CD4-positive, alpha-beta T cell treated with Interferon alpha-2 for 1 hour (primary cell): ENCODE data around the gene NCAM1.

Source experiments
- DNase-seq, 2 donors: peaks; one replicate each; pipeline ENCODE4 v3.0.0-alpha.2; 2020 to 2022

Gene NCAM1

DNA sequence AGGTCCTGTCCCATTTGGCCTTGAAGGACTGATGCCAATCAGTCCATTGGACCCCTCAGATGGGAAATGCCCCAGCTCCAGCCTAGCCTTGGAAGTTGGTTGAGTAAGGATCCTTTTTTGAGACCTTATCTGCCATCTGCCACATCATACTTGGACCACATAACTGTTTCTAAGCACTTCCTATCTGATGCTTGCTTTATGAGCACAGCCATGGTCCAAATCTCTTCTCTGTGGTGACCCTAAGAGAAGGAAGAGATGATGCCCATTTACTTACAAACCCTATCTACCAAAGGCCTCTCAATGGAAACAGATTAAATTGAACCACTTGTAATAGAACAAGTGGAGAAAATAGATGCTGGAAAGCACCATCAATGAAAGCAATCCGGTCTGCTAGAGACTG, 299.3 kb downstream of the NCAM1 start:
- DNase-seq = no peak

DNA sequence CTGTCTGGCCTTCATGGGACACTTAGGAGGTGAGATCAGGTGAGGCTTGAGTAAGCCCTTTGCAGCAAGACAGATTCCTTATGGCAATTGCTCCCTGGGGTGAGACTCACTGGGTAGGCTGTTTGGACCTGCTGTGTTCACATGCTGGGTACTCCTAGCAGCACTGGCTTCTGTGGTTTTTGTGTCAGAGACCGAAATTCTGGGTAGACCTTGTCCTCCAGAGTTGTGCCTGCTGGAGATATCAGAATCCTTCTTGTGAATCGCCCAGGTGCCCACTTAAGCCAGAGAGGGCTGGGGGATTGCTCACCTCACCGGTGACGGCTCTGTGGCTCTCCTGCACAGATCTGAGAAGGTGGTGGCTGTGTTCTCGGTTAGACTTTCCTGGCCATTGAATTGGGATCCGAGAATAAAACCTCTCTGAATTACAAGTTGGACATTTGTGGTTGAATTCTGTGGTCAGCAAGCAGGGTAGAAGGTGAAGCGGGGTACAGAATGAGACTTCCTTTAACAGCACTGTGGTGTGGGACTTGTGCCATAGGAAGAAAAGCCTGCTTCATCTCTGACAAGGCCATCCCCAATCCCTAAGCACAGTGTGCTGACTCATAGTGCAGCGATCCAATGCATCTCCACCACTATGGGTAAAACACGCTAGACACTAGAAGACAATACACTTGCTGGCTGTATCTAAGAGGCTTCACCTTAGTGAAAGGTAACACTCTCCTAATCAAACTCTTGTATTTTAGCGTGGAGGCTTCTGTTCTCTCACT, 300.7 kb downstream of the NCAM1 start:
- no peak for DNase-seq

DNA sequence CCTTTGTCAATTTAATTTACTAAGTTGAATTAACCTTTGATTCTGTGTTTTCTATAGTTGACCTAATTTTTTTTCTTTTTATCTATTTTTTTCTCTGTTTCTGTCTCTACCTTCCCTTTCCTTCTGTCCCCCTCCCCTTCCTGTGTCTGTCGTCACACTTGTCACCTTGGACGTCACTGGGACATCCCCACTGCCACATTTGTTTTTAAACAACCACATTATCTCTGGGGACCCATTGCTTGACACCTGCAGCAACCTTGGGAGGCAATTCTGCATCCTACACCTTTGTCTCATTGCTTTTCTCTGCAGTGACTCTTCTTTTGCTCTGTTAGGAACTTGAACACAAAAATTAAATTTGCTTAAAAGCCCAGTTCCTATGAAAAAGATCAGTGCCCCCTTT, 301.4 kb downstream of the NCAM1 start:
- DNase-seq = peak in 1 of 2 donors; percentile 13

DNA sequence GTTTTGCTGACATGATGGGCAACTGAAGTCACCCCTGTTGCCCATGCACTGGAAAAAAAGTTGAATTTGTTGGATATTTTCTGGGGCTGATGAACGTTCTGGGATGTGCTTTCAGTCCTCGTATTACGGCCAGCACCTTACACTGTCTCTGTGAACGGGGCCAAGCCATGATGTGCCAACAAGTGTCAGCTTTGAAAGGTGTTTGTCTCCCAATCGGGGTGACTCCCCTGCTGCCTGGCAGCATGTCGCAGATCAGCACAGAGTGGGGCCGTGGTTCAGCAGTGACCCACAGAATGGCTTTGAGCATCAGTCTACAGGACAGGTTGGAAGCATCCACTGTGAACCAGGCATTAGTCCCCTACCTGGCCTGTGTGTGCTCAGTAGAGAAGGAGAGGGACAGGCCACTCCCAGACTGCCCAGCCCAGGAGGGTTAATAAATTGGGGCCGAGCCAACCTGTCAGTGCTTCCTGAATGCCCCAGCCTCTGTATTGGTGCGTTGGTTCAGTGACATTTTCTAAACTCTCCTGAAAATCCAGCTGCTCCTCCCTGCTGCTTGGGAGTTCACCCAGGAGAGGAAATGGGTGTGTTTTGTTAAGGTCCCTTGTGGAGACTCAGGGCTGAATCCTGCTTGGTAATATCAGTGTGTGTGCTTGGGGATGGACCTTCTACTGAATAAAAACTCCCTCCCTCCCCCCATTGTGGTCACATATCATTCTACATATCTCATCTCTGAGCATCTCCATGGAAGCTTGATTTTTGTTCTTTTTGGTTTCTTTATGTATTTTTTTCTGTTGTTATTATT, 302.4 kb downstream of the NCAM1 start:
- no peak for DNase-seq

DNA sequence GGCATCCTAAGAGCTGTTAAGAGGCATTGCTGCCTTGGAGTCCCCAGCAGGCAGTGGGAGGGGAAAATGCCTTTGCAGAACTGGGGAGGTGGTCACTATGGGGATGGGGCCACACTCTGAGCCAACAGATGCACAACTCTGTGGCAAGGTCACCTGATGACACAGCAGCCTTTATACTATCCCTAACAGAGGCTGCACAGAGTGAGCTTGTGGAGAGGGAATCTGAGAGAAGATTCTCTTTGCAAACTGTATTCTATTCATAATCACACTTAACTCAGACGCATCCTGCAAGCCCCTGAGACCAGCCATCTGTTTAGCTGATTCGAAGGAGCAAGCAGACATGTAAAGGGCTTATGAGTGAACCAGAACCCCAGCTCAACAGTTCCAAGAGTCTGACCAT, 304.1 kb downstream of the NCAM1 start:
- no peak for DNase-seq

DNA sequence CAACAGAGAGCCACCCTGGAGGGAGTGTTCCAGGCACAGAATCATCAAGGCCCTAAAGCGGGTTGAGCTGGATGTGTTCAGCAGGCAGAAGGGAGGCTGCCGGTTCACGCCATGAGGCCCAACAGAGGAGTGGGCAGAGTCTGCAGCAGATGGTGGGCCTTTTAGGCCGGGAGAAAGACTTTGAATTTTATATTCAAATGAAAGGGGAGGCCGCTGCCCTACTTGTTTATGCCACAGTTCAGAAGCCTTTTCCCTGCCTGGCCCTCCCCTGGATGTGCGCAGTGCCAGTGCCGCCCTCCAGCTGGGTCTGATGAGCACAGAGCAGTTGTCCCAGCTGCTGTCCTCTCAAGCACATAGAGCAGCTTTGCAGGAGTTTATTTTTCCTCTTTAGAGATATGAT, 306.3 kb downstream of the NCAM1 start:
- DNase-seq = no peak

DNA sequence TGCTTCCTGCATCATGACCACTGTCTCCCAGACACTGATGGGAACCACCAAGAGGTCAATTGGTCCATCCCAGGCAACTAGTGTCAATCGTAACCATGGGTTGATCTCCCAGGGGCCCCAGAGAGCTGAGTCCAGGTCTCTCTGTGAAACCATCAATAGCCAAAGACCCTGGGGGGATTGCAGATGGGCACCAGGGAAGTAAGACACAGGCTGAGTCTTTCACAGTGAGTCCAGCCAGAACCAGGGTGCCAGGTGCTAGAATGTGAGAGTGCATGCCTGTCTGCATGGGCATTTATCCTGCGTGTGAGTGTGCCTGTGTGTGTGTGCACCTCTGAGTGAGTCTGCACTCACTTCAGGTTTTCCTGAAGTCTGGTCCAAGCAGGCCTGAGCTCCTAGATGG, 307.9 kb downstream of the NCAM1 start:
- DNase-seq = no peak

DNA sequence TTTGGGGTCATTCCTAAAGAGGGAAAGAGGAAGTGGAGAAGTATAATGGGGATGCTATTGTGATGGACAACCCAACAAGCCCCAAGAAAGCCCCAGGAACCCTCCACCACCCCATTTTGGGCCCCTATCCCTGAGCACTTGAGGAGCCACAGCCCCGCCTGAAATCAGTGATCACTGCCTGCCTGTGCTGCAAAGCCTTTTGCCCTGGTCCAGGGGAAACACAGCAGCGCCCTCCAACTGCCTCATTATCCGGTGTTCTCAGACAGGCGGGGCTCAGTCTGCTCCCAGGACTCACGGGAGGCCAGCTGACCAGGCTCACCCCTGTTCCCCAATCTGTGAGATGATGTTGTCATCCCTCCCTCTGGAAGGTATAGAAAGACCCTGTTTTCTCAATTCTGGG, 308.4 kb downstream of the NCAM1 start:
- no peak for DNase-seq

DNA sequence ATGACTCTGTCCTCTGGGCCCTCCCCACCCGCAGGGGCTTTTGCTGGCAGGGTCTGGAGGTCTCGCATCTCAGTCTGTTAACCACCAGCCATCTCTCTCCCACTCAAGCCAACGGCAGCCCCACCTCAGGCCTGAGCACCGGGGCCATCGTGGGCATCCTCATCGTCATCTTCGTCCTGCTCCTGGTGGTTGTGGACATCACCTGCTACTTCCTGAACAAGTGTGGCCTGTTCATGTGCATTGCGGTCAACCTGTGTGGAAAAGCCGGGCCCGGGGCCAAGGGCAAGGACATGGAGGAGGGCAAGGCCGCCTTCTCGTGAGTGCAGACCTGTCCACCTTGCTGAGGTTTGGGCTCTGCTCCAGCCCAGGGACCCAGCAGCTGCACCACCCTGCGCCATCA, 308.9 kb downstream of the NCAM1 start:
- no peak for DNase-seq

DNA sequence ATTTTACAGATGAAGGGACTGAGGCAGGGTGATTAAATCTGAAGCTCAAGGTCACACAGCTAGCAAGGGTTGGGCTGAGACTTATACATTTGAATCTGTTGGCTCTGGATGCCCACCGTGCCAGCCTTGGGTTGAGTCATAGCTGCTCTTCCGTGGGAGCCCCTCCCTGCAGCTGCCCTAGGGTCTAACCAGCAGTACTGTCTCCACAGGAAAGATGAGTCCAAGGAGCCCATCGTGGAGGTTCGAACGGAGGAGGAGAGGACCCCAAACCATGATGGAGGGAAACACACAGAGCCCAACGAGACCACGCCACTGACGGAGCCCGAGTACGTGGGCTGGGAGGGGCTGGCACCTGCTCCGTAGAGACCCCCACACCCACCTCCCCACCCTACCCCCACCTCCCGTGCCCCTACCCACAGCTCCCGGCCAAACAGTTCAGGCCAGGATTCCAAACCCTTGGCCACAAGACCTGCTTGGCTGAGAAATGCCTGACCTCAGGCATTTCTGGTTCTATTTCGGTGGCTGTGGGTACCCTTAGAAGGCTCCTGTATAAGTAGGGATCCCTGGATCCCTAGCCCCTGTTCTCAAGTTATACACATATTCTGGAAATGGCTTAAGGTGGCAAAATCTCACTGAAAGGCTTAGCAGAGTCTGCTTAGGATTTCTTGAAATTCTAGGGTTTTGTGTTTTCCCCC, 310.5 kb downstream of the NCAM1 start:
- no peak for DNase-seq

DNA sequence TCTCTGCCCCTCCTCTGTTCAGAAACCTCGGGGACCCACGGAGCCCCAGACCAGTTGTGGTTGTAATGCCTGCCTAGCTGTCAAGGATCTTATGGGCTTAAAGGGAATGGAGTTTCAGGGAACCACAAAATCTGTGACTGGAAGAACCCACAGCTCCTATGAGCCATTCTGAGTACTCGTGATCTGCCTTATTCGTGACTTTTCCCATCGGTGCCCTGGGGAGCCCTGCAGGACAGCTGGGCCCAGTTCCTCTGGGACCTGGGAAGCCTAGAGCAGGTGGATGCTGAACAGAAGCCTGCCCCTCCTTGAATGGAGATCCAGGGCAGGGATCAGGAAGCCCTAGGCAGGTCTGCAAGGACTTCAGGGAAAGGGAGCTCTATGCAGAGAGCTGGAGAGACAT, 311.1 kb downstream of the NCAM1 start:
- no peak for DNase-seq

DNA sequence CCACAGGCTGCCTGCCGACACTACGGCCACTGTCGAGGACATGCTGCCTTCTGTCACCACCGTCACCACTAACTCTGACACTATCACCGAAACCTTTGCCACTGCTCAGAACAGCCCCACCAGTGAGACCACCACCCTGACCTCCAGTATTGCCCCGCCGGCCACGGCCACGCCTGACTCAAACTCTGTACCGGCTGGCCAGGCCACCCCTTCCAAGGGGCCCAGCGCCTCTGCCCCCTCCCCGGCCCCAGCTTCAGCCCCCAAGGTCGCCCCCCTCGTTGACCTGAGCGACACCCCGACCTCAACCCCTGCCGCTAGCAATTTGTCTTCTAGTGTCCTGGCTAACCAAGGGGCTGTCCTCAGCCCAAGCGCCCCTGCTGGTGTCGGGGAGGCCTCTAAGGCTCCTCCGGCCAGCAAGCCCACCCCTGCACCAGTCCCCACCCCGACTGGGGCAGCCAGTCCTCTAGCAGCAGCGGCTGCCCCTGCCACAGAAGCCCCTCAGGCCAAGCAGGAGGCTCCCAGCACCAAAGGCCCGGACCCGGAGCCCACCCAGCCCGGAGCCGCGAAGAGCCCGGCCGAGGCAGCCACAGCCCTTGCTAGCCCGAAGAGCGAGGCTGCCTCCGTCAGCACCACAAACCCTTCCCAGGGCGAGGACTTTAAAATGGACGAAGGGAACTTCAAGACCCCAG, 311.9 kb downstream of the NCAM1 start:
- no peak for DNase-seq

DNA sequence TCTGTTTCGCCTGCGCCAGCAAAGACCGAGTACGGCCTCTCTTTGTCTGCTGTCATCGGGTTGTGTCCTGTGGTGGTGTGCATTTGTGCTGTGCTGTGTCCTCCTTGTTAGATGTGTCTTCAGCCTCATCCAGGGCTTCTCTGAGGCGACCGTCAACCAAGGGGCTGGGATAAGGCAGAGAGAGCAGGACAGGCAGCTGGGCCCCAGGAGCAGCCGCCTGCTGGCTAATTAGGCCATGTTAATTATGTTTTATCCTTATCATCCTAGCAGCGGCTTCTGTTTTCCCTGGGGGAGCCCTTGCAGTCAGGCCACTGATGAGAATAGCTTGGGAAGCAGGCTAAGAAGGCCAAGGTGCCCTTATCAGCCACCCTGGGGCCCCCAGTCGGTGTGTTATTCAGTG, 312.5 kb downstream of the NCAM1 start:
- no peak for DNase-seq

DNA sequence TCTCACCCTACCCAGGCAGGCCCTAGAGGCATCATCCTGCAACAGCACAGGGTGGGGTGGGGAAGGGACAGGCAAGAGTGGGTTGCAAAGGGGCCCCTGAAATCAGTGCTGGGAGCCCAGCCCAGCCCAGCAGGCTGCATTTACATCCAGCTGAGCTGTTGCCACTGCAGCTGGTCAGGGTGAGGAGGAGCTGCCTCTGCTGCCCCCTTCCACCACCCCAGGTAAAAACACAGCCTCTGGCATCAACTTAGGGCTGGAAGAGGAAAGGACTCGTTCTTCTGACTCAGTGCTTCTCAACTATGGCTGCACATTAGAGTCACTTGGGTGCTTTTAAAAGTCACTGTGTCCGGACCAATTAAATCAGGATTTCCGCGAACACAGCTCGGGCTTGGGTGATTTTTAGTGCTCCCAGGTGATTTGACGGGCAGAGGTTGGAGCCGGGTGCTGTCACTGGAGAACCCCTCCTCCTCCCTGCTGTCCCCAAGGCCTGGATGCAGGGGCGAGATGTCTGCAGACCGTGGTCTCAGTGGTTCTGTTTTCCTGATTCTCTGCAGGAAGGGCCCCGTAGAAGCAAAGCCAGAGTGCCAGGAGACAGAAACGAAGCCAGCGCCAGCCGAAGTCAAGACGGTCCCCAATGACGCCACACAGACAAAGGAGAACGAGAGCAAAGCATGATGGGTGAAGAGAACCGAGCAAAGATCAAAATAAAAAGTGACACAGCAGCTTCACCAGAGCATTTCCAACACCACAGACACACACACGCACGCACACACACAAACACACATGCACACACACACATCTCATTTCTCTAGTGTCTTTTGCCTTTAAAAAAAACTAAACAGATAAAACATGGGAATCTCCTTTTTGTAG, 313.7 kb downstream of the NCAM1 start:
- DNase-seq = no peak

DNA sequence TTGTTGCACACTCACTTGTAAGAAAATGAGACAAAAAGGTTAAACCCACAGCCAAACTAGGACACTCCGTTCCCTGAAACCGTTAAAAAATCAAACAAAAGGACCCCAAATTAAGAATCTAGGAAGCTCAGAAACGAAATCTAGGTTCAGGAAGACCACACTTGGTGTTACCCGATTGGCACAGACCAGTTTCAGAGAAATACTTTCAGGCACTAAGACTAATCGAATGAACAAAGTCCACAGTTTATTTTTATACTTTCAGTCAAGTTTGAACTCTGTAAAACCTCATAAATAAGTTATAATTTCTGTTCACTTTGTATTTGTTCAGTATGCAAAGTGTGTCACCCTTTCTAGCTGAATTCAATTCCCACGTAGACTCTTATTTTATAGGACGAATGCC, 314.4 kb downstream of the NCAM1 start:
- no peak for DNase-seq

DNA sequence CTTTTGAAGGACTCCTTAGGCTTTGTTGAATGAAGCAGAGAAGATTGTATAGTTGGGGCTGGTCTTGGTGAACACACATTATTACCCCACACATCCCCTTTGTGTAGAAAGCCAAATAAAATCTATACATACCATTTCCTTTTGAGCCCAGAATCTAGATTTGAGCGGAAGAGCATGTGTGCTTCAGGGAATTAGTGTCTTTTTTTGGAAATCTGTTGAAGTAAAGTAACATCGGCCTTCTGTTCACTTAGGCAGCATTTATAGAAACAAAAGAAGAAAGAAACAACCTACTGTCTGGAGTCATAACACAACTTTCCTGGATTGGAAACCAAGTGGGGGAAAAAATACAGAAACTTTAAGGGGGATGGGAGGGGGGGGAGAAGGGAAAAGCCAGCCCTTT, 315.2 kb downstream of the NCAM1 start:
- DNase-seq = no peak

DNA sequence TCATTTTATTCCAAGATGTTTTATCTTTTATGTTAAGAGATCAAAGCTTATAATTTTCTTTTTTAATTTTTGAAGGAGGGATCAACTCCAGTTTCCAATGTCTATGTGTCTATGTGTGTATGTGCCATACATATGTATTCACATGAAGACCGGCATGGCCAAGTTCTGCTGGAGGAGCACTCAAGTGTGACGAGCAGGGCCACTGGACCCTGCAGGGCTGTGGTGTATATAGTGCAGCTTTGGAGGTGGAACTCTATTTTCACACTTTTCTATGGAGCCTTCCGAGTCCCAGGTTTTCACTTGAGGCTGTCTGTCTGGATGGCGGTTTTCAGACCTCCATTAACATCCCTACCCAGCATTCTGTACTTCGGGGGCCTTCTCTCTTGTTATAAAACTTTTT, 316.7 kb downstream of the NCAM1 start:
- no peak for DNase-seq

DNA sequence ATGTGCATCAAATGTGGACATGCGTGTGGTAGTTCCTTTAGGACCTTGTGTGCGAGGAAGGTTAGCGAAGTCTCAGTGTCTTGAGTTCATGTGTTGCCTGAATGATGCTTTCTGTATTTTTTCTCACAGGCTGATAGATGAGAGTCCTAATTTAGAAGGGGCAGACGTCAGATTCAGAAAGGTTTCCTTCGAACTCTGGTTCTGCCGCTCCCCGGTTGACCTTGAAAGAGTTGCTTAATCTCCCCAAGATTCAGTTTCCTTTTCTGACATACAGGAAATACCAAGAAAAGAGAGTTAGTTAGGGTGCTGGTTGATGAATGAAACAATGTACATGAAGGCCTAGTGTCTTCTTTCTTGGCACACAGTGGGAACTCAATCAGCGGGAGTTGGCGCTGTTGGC, 317.3 kb downstream of the NCAM1 start:
- DNase-seq = no peak

DNA sequence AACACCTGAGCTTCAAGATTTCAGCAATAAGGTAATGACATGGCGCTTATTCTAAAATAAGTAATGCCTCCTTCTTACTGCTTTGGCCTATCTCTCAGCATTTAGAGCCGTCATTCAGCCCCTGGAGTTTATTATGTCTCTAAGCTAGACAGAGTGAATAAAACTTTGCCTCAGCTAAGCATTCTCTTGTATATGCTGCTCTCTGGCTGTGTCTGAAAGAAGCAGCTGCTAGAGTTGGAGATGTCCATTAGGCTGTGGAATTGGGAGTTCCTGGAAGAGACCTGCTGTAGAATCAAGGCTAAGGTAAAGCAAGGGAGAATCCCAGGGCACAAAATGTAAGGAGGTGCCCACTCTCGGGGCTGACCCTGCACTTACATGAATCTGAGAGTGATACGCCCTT, 317.7 kb downstream of the NCAM1 start:
- no peak for DNase-seq

DNA sequence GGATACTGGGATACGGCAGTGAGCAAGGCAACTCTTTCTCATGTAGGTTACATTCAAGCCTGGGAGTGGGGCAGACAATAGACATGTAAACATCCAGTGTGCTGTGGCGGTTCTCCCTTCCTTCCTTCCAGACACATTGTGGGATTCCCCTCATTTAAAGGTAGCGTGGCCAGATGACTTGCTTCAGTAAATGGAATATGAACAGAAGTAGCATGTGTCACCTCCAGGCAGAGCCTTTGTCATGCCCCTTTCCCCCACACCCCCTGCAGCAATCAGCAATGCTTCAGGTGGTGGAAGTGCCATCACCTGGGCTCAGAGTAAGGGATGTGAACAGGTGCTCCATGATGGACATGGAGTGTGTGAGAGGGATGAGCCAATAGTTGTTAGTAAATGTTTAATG, 318.4 kb downstream of the NCAM1 start:
- DNase-seq = no peak

DNA sequence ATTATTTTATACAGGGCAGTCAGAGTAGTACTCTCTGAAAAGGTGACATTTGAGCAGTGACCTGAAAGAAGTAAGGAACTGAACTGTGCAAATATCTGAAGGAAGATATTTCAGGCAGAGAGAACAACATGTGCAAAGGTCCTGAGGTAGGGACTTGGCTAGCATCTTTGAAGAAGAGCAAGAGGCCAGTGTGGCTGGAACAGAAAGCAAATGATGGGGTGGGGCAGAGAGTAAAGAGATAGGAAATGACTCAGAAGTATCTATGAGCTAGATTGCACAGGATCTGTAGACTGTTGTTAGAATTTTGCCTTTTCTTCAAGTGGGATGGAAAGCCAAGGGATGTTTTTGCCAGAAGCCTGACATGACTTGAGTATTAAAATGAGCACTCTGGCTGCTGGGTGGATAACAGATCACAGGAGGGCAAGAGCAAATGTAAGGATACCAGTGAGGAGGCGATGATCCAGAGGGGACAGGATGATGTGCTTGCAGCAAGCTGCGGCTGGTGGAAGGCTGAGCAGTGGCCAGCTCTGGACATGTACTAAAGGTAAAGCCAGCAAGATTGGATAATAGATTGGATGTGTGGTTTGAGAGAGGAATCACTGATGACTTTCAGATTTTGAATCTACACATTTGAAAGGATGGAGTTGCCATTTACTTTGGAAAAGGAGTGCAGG, 320.0 kb downstream of the NCAM1 start:
- DNase-seq = no peak
